ENCODE results near the gene IGSF21.

IGSF21 gene

DNA sequence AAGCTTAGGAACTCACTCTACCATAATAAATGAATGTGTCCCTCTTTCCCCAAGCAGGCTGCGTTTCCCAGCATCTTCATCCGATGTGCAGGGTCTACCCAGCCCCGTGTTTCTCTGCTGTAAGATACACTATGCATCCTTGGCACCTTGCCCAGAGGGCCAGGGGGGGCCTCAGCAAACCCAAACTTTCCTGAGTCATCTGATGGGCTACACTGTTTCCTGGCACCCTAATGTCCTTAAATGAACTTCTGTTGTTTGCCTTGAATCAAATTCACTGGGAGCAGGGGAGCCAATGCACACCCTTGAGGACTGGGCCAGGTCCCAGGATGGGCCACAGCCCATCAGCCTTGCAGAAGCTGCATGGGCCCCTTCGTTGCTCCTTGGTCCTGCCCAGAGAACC lies 145.5 kb downstream of the IGSF21 start:
- TF ChIP-seq, protein P1, sequence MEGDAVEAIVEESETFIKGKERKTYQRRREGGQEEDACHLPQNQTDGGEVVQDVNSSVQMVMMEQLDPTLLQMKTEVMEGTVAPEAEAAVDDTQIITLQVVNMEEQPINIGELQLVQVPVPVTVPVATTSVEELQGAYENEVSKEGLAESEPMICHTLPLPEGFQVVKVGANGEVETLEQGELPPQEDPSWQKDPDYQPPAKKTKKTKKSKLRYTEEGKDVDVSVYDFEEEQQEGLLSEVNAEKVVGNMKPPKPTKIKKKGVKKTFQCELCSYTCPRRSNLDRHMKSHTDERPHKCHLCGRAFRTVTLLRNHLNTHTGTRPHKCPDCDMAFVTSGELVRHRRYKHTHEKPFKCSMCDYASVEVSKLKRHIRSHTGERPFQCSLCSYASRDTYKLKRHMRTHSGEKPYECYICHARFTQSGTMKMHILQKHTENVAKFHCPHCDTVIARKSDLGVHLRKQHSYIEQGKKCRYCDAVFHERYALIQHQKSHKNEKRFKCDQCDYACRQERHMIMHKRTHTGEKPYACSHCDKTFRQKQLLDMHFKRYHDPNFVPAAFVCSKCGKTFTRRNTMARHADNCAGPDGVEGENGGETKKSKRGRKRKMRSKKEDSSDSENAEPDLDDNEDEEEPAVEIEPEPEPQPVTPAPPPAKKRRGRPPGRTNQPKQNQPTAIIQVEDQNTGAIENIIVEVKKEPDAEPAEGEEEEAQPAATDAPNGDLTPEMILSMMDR (IDR thresholded peaks at IDR 0.05; ENCODE audit: low read depth, low read length, missing control alignments), result no peak
- H3K4me3 ChIP-seq (replicated peaks; ENCODE audit: low read depth, low read length), result no peak overlapping the region
- no peak for DNase-seq (ENCODE audit: extremely low read depth, low read depth)

DNA sequence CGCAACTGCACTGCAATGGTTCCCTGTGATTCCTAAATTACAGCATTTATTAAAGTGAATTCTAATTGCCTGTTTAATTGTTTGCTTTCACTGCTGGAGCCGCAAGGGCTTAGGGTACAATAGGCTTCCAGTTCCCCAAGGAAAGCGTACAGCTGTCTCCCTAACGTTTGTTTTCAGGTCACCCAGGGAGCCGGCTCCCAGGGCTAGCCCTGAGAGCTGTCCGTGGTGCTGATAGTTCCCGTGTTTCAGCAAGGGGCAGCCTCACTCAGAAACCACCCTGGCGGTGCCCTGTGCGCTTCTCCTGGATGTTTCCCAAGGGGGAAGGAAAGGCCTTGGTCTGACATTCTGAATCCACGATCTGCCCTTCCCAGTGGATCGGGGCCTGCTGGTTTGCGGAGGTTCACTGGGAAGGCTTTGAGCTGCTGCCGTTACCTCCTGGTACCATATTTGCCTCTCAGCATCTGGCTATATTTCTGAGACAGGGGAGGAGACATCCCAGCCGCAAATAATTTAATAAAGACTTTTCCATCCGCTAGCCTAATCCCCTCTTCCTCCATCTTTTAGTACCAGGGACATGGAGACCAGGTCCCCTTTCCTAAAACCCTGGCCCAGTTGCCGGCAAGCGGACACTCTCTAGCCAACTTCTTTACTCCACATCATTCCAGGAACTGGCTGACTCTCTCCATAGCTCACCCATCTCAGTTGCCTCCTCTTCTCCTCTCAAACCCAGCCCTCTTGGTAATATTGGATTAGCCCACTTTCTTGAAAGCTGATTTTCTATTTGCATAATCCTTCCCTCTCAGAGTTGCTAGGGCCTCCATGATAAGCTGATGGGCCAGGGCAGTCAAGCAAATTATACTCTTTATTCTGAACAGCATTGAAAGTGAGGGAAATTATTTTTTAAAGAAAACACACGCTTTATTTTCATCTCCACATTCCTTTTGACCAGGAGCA lies 149.0 kb downstream of the IGSF21 start:
- TF ChIP-seq, protein P1 (IDR thresholded peaks at IDR 0.05; ENCODE audit: low read depth, low read length, missing control alignments), result no peak

DNA sequence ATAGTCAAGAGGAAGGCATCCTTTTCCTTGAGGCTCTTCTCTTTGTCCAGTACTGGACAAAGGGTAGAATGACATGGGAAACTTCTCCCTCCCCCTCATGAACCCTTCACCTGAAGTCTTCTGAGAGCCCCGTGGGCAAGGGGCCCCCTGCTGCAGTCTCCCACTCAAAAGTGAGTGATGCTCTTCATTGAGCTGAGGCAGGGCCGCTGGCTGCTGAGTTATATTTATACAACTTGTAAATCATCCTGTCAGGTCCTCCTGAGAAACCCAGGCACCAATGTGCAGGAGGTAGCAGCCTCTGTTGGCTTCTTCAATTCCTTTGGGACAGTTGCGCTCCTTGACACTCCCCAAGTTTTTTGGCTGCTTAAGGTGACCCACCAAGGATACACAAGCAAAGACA lies 150.2 kb downstream of the IGSF21 start:
- no peak overlapping the region for H3K4me3 ChIP-seq (replicated peaks; ENCODE audit: low read depth, low read length)
- TF ChIP-seq, protein P1 (IDR thresholded peaks at IDR 0.05; ENCODE audit: low read depth, low read length, missing control alignments), result no peak
- no peak for DNase-seq (ENCODE audit: extremely low read depth, low read depth)

More for the DNA sequence above, 149.0 kb downstream of the IGSF21 start:
- DNase-seq (ENCODE audit: extremely low read depth, low read depth), result peak; percentile 2
- H3K4me3 ChIP-seq (replicated peaks; ENCODE audit: low read depth, low read length), result no peak overlapping the region

DNA sequence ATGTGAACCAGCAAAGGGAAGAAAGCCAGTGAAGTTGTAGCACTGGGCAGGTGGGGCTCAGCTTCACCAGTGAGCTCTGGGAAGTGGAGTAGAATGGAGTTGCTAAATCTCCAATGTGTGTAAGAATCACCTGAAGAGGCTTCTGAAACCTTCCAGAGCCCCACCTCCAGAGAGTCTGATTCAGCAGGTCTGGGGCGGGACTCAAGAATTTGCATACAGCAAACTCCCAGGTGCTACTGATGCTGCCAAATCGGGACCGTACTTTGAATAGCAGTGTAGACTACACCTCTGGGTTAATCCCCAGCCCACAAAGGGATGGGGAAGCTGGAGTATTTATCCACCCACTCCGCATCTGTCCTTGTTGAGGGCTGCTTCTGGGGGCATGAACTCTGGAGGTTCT lies 154.3 kb downstream of the IGSF21 start:
- H3K4me3 ChIP-seq (replicated peaks; ENCODE audit: low read depth, low read length), result no peak overlapping the region
- TF ChIP-seq, protein P1 (IDR thresholded peaks at IDR 0.05; ENCODE audit: low read depth, low read length, missing control alignments), result no peak
- DNase-seq (ENCODE audit: extremely low read depth, low read depth), result no peak

GRCh38 chr1:18262726-18263125 lies 155.1 kb downstream of the IGSF21 start:
- TF ChIP-seq, protein P1 (IDR thresholded peaks at IDR 0.05; ENCODE audit: low read depth, low read length, missing control alignments), result no peak
- H3K4me3 ChIP-seq (replicated peaks; ENCODE audit: low read depth, low read length), result no peak overlapping the region
- DNase-seq (ENCODE audit: extremely low read depth, low read depth), result no peak

- TF ChIP-seq, protein P1 (IDR thresholded peaks at IDR 0.05; ENCODE audit: low read depth, low read length, missing control alignments), result no peak
- no peak overlapping the region for H3K4me3 ChIP-seq (replicated peaks; ENCODE audit: low read depth, low read length)
- no peak for DNase-seq (ENCODE audit: extremely low read depth, low read depth)
These were observed 156.0 kb downstream of the IGSF21 start for GRCh38 chr1:18263547-18264120.

Measured in HFF-Myc (cell line).